Bladder microvascular endothelial cell (primary cell): Measurements from ENCODE around the gene C20orf144. TPM values are rescaled to one million over a fixed set of nuclear protein-coding genes. Genes with fewer than 3 reads are reported as not detected.

Experiments used
- total RNA-seq: library from RNA; depleted of rRNA; stranded (reverse); fragments of >200 nt; gene quantifications from 2 replicates; pipeline ENCODE4 v1.2.3, GENCODE V29; 2014

The C20orf144 gene
- total RNA-seq, result under 0.01 TPM in 1 of 2 replicates, not detected in the other

GRCh38 chr20:33662172-33662571, at the start of gene C20orf144:
TSS of gene C20orf144 (plus strand) at chr20:33662327. CDS start at chr20:33662346, 19 bp downstream.

GRCh38 chr20:33666293-33667244, 4.4 kb downstream of the C20orf144 start, which contains the start of gene ACTL10:
TSS of gene ACTL10 (plus strand) at chr20:33666943. CDS start at chr20:33667498, 555 bp downstream.

GRCh38 chr20:33674294-33675135, 12.4 kb downstream of the C20orf144 start, which contains the start of gene NECAB3:
TSS of gene NECAB3 (minus strand) at chr20:33674428. CDS start at chr20:33674352, 76 bp downstream.

GRCh38 chr20:33686100-33686983, 24.2 kb downstream of the C20orf144 start, which contains the start of gene E2F1:
TSS of gene E2F1 (minus strand) at chr20:33686385. CDS start at chr20:33686264, 121 bp downstream.

Other genes starting within 250 kb of the C20orf144 start
- gene SNTA1, start 218.6 kb upstream of the C20orf144 start, total RNA-seq, result 4.3 and 4.9 TPM in 2 replicates
- 2.3 and 6.1 TPM in 2 replicates for gene CBFA2T2, start 172.2 kb upstream of the C20orf144 start, total RNA-seq
- 1.5 and 1.6 TPM in 2 replicates for gene ACTL10, start 4.6 kb downstream of the C20orf144 start, total RNA-seq
- gene NECAB3, start 12.1 kb downstream of the C20orf144 start, total RNA-seq, result 6.5 and 8.5 TPM in 2 replicates
- 9.4 and 14.1 TPM in 2 replicates for gene E2F1, start 24.1 kb downstream of the C20orf144 start, total RNA-seq
- gene PXMP4, start 58.0 kb downstream of the C20orf144 start, total RNA-seq, result 3.1 and 7.0 TPM in 2 replicates
- gene ZNF341, start 69.7 kb downstream of the C20orf144 start, total RNA-seq, result 0.97 and 2.0 TPM in 2 replicates
- gene CHMP4B, start 149.0 kb downstream of the C20orf144 start, total RNA-seq, result 37.4 and 57.4 TPM in 2 replicates